Inflammatory macrophage treated with lipopolysaccharide for 1 hour (primary cell): ENCODE measurements around the gene GABRG3.

Source experiments
- DNase-seq, 2 donors: peaks; one replicate each; pipeline ENCODE4 v3.0.0-alpha.2; 2020 to 2022

GABRG3 gene

DNA sequence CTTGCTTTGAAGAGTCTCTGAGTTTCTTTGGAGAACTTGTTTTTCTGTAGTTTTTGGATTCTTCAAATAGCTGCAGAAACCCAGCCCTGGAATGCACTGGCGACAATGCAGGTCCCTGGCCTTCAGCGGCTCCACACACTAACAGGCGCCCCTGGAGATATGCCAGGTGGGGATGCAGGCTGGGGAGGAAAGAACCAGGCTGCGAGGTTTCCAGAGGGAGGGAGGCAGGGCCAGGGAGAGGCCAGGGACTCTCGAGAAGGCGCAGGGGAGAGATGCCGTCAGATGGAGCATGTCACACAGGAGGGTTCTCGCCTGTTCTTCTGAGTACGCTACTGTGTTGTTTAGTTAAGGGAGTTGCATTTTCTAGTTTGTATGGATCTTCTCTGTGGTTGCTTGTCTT lies 283.1 kb downstream of the GABRG3 start:
- DNase-seq, result no peak

DNA sequence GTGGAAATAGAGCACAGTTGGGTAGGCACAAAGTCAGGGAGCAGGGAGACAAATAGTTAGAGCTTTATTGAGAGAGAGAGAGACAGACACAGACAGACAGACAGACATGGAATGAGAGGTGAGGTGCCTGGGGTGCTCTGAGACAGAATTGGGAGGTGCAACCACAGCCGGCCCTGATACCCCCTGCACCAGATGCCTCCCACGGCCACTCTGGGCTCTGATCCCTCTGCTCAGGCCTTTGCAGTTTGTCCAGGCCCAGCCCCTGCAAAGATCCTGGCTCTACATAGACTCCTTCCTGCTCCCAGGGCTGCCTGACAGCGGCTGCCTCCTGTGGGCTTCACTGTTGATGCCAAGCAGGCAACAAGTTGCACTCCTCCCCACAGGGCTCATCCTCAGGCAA lies 283.8 kb downstream of the GABRG3 start:
- DNase-seq, result no peak

DNA sequence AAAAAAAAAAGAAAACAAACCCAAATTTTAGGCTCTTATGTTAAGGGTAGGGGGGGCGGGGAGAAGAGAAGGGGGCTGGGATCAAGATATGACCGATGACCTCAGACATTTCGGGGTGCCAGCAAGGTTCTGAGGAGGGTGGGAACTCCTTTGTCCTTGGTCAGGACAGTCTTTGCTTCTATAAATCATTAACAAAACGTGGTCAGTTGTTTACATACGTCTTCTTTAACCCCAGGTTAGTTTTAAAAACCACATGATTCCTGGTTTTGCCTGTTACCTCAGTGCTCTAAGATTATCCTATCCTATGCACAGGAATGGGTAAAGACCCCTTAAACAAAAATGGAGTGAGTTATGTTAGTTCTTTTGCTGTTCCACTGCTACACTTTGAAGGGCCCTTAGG lies 285.5 kb downstream of the GABRG3 start:
- no peak for DNase-seq

DNA sequence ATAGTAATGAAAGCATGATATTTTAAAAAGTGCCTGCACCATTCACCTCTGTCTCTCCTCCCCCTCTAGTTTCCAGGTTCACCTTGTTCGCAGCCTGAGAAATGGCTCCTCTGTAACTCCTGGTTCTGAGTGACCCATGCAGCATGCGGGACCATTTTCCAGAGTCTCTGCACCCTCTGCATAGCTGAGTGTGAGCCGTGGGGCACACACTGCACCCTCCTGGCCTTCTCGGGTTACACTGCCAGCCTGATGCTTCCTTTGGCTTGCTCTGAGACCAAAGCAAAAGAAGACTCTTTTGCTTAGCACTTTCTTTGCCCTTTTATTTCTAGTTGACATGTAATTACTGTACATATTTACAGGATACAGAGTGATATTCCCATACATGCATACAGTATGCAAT lies 287.3 kb downstream of the GABRG3 start:
- DNase-seq, result no peak

DNA sequence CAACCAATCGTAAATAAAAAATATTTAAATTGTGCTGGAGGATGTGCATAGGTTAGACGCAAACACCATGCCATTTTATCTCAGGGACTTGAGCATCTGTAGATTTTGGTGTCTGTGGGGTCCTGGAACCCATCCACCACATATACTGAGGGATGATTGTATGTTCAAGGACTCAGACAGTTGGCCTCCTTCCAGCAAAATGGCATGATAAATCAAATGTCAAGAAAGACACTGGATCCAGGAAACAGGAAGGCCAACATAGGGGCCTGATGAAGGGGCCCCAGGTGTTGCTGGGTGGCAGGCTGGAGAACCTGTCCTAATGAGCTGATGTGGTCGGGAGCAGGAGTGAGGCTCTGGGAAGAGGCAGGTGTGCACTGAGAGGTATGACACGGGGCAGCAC lies 289.5 kb downstream of the GABRG3 start:
- DNase-seq, result no peak

DNA sequence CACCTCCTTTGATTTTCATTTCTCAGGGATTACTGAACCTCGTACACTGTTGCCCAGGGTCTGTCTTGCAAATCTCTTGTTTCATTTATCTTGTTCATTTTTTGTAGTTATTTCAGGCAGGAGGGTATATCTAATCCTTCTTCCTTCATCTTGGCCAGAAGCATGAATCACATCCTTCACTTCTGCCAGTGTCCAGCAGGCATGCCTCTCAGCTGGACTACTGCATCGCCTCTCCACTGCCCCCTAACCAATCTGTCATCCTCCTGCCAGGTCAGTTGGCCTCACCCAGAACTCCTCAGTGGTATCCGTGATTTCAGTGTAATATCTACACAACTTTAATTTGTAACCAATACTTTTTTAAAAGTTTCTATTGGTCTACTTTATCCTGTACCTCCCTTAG lies 297.9 kb downstream of the GABRG3 start:
- DNase-seq, result no peak

DNA sequence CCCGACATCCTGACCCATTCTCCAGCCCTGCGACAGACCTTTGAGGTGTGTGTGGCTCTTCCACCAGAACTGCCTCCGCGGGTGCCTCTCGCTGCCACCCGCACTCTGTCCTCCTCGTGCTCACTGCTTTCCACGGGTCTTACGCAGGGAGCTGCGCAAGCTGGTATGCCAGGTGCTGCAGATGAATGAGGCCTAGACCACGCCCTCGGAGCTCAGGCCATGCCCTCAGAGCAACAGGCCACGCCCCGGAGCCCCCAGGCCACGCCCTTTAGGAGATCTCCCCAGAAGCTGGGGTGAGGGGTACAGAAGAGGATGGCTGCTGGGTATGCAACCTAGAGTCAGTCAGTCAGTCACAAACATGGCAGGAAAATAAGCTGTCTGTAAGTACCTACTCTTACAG lies 300.3 kb downstream of the GABRG3 start:
- no peak for DNase-seq

DNA sequence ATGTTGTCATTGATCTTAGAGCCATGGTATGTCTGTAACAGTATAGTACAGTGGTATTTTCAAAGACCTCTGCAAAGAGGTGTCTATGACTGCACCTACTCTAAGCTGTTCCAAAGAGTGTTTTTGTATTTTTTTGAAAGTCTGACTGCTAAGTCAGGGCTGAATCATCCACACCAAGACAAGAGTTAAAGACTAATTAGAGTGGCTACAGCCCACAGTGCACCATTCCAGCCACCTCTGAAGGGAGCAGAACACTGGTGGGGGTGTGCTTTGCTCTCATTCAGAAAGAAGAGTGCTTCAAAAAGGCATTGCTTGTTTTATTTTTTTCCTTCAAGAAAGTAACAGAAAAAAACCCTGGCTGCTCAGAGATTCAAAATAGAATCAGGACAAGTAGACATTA lies 301.4 kb downstream of the GABRG3 start:
- DNase-seq, result no peak

DNA sequence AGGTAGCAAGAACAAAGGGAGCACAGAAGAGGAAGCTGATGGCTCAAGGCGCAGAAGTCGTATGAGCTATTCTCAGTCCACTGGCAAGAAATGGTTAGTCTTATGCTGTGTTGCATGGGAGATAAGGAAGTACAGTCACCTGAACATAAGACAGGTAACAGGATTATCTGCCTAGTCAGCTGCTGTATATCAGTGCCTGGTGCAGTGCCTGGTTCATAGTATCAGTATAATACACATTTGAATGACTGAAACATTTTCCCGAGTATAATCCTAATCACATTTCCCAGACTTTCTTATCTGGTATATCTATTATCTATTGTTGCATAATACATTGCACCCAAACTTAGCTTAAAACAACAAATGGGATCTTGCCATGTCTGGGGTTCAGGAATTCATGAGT lies 302.5 kb downstream of the GABRG3 start:
- DNase-seq, result no peak

DNA sequence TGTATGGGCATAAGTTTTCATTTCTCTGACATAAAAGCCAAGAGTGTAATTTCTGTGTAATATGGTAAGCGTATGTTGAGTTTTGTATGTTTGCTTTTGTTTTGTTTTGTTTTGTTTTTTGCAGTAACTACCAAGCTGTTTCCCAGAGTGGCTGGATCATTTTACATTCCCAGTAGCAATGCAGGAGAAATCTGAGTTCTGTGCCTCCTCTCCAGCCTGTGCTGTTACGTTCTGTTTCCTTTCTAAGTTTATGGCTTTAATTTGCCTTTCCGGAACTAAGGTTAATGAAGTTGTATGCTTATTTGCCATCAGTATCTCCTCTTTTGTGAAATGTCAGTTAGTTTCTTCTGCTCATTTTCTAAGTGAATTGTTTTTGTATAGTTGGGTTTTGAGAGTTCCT lies 307.8 kb downstream of the GABRG3 start:
- DNase-seq, result no peak

DNA sequence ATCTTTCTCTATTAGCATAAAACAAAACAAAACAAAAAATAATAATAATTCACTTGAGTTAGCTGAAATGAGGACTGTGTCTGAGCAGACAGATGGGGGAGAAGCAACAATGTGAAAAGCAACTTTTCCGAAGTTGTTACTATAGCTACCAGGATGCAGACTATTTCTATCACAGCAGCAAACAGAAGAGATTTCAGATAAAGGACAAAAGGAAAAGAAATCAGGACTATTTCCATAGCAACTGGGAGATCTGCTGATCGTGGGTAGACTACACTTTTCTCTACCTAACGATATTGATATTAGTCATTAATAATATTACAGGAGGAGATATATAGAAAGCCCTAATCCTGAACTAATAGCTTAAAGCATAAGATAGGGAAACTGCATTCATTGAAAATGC lies 321.7 kb downstream of the GABRG3 start:
- no peak for DNase-seq

DNA sequence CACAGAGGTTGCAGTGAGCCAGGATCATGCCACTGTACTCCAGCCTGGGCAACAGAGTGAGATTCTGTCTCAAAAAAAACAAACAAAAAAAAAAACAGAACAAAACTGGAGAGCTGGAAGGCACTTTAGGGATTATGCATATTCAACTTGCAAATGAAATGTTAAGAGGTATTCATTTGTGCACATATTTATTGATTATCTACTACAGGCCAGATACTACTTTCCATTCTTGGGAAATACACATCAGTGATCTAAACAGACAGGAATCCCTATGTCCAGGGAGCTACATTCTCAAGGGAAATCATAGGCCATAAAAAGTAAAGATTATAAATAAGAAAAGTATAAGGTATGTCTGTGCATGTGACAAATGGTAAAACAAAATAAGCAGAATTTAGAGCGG lies 322.6 kb downstream of the GABRG3 start:
- no peak for DNase-seq

DNA sequence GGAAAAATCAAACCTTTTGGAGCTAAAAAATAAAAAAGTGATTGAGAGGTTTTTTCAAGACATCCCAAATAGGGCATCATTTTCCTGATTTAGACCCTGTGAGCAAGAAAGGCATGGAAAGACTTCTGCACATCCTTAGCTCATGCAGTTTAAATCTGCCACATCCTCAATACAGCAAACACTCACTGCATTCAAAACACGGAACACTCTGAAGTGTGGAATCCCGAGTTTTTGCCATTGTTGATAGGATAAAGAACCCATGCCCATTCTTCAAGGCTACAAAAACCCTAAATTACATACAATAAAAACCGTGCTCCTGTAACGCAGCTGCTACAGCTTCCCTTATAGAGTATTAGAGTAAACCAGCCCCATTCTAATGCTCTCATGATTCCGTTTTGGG lies 346.8 kb downstream of the GABRG3 start:
- DNase-seq, result no peak

DNA sequence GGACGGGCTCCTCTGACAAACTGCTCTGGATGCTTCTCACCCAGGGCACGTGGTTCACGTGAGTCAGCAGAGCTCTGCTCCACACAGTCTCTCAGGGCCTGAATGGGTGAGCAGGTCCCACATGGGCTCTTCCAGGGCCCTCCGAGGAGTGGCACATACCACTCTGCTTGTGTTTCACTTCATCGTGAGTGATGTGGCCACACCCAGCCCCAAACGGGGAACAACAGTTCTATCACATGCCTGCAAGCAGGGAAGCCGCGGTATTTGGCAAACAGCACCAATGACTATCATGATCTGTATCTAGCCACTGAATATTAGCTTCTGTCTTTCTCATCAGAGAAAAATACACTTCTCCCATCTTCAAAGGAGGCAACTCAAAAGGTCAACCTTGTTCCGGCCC lies 352.8 kb downstream of the GABRG3 start:
- DNase-seq, result no peak

DNA sequence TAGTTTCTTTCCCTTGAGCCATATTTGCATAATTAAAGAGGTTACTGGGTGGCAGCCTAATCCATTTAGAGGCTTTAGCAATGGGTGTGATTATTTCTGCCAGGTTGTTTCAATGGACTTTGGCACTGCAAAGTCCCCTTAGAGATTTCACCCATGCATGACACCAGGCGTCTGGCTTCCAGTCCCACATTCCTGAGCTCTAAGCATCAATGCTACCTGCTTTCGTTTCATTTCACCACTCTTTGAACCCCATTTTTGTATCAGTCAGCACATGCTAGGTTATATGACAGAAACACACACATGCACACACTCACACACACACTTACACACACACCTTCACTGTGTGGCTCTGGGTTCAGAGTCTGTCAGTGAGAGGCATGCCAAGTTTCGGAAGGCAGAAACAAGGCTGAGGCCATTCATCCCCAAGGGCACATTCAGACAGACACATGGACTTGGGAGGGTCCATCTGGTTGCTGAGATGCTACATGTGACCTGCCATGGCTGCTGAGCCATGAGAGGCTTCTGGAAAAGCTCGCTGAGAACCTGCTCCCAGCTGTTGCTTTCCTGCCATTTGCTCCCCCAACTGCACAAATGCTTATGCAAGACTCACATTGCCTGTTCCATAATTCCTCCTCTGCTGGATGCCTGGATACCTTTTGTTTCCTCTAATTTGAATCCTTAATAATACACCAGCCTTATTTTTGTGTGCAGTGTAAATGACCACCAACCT lies 354.1 kb downstream of the GABRG3 start:
- no peak for DNase-seq

DNA sequence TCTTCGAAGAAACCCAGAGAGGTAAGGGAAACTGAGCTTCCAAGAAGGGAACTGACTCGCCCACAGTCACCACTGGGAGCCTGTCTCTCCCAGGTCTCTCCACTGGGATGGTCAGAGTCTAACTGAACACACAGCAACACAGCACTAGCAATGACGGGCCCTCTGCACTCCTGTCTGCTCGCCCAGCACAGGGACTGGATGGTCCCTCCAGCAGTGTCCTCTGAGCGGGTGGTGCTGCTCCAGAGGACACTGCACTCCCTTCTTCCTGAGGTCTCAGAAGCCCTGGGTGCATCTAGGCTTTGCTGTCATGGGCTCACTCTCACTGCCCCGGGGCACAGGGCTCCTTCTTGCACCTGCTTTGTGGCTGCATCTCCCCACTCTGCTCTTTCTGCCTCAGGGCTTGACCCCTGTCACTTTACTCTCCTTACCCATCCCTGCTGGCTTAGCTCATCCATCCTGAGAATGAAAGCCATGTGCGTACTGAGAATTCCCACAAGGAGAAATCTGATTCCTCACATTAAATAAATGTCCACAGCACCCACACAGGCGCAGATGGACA lies 356.6 kb downstream of the GABRG3 start:
- no peak for DNase-seq

DNA sequence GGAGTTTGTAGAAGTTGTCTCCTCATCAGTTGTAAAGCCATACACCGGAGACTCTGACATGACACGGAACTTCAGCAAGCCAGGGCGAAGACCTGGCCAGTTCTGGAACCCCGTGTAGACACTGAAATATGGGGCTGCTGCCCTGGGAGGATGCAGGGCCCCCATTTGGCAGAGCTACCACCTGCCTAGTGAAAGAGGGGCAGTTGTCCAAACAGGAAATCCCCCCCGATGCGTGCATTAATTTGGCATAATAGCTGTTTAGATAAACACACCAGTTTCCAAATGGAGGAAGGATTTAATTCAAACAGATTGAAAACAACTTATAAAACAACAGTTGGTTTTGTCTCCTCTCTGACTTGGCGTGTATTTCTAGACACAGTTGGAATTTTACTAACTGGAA lies 357.2 kb downstream of the GABRG3 start:
- no peak for DNase-seq

DNA sequence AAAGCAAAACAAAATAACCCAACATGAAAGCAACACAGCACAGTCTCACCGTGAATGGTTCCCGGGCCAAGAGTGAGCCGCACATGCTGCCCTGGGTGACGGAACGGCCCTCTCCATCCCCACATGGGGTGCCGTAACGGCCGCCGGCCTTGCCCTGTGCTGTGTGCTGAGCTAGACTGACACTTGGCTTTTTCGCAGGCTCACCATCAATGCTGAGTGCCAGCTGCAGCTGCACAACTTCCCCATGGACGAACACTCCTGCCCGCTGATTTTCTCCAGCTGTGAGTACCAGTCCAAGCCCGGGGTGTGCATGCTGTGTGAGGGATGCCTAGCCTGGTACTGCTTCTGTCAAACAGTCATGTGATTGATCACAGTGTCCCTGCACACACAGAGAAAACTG lies 357.6 kb downstream of the GABRG3 start:
- DNase-seq, result no peak

DNA sequence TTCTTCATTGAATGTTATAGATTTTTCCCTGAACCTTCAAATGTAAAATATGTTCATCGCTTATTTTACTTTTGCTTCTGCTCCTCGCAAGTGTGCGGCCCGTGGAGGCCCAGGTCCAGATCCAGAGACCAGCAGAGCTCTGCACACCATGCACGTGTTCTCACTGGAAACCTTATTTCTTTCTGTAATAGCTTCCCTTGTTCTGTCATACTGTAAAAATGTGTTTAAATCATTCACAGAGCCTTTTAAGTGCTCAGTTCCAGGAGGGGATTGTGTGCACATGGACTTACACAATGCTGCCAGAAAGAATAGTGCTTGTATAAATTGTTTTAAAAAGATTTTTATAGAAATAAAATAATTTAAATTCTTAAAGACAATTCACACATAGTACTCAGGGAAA lies 359.3 kb downstream of the GABRG3 start:
- no peak for DNase-seq

DNA sequence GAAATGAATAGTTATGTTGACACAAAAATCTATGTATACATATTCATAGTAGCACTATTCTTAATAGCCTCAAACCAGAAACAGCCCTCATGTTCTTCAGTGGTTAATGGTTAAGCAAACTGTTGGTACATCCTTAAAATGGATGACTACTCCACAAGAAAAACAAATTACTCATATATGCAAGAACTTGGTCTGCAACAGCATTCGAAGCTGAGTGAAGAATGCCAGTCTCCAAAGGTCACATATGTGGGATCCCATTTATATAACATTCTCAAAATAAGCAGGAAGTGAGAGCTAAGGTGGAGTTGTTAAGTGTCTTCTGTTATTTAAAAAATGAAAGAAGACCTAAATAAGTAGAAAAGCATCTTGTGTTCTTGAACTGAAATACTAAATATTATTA lies 365.7 kb downstream of the GABRG3 start:
- DNase-seq, result no peak

DNA sequence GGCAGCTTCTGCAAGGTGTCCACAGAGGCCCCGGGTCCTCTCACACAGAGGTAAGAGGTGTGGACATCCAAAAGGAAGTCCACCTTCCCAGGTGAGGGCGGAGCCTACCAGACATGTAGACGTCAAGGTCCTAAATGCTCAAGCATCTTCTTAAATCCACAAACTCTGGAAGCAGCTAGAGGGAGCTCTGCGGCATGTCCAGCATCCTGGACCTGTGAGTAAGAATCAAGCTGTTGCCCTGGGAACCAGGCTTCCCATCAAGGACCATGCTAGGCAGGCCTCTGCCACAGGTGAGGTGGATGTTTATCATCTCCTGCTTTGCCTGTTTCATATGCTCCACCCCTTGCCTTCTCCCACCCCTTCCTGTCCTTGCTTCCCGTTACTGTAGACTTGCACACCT lies 368.2 kb downstream of the GABRG3 start:
- no peak for DNase-seq

DNA sequence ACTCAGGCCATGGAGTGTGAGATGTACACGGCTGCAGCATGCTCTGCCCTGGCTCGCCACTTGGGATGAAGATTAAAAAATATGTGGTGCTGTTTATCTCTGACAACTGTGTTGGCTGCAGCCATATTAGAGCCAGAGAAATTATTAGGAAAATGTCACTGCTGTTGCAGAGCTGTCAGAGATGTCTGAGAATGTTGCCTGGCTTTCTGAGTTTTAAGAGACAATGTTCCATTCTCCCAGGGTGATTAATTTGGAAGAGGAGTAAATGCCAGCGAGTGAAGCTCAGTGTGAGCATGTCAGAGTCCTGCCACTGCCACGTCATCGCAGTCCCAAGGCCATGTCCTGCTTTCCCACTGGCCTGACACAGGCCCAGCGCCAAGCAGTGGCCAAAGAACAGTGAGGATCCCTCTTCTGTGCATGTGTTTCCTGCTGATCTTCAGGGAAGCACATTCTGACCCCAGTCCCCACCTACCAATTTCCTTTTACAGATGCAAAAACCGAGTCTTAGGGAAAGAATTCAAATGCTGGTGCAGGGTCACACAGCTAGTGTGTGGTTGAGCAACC lies 370.9 kb downstream of the GABRG3 start:
- DNase-seq, result no peak

DNA sequence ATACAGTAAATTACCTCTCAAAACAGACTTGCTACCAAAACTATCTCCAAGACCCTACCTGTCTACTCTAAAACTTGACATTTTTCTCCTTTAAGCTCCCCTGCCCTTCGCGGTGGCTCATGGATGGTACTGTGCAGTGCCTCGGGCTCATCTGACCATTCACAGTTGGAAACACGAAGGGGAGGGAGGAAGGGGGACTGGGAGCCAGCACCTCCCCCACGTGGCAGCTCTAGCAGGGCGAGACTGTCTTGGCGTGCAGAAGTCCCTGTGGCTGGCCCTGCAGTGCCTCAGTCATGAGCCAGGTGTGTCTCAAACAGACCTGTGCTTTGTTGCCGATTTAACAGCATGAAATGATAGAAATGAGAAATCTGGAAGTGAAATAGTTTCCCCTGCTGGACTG lies 372.0 kb downstream of the GABRG3 start:
- DNase-seq, result no peak

DNA sequence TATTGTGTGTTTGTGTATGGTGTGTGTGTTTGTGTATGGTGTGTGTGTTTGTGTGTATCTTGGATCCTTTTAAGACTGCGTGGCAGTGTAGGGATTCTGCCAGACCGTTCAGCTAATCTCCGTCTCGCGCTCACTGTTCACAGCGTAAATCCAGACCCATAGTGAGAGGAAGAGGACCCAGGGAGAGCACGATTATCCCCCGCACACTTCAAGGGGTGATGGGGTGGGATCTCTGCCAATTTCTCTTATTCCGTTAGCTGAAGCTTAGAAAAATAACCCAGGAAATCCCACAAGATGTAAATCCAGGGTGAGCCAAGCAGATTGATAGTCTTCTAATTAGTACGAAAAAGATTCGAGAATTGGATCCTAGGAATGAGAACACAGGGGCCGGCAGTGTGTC lies 381.2 kb downstream of the GABRG3 start:
- DNase-seq, result no peak

DNA sequence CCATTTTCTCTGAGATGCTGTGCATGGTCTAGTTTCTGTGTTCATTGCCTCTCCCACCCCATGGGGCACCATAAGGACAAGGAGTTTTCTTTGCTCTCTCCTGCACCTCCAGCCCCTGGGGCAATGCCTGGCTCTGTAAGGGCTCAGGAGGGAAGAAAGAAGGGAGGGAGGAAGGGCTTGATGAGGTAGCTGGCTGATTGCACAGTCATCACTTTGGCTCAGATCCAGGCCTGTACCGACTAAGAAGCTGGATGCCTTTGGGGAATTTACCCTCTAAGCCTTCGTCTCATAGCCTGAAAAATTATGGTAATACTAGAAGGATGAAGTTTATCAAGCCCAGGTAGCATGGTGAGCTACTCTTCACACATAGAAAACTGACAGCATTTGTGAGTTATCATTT lies 382.9 kb downstream of the GABRG3 start:
- DNase-seq, result no peak
